Measurements from ENCODE around the gene ZBTB17. TPM values are rescaled to one million over a fixed set of nuclear protein-coding genes. Genes with fewer than 3 reads are reported as not detected.
A peak's percentile ranks its signal among the peaks of the same experiment; 100 is the strongest.

The ZBTB17 gene
- total RNA-seq, 2 donors from 2014 or later, result 14.8 to 27.5 TPM

DNA sequence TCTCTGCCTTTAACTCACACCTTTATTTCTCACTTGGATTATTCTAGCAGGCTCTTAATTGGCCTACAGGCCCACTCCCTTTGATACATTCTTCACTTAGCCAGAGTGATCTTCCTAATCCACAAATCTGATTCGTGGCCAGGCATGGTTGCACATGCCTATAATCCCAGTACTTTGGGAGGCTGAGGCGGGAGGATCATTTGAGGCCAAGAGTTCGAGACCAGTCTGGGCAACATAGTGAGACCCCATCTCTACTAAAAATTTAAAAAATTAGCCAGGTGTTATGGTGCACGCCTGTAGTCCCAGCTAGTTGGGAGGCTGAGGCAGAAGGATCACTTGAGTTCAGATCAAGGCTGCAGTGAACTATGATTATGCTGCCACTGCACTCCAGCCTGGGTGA lies 2.1 kb downstream of the ZBTB17 start:
- Histone ChIP-seq H3K4me1 (peaks cover 0 to 17% of the 10 kb centered on the region in 2 donors), H3K4me3 (no peak overlapping the region), H3K27ac (no peak overlapping the region), H3K36me3 (peaks cover 14% of the 10 kb centered on the region), H3K9me3 (no peaks in the 10 kb centered on the region), H3K27me3 (no peaks in the 10 kb centered on the region)
- TF ChIP-seq, protein P1, sequence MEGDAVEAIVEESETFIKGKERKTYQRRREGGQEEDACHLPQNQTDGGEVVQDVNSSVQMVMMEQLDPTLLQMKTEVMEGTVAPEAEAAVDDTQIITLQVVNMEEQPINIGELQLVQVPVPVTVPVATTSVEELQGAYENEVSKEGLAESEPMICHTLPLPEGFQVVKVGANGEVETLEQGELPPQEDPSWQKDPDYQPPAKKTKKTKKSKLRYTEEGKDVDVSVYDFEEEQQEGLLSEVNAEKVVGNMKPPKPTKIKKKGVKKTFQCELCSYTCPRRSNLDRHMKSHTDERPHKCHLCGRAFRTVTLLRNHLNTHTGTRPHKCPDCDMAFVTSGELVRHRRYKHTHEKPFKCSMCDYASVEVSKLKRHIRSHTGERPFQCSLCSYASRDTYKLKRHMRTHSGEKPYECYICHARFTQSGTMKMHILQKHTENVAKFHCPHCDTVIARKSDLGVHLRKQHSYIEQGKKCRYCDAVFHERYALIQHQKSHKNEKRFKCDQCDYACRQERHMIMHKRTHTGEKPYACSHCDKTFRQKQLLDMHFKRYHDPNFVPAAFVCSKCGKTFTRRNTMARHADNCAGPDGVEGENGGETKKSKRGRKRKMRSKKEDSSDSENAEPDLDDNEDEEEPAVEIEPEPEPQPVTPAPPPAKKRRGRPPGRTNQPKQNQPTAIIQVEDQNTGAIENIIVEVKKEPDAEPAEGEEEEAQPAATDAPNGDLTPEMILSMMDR (IDR thresholded peaks at IDR 0.05), result no peak
- DNase-seq (ENCODE audit: low spot score), result no peak

DNA sequence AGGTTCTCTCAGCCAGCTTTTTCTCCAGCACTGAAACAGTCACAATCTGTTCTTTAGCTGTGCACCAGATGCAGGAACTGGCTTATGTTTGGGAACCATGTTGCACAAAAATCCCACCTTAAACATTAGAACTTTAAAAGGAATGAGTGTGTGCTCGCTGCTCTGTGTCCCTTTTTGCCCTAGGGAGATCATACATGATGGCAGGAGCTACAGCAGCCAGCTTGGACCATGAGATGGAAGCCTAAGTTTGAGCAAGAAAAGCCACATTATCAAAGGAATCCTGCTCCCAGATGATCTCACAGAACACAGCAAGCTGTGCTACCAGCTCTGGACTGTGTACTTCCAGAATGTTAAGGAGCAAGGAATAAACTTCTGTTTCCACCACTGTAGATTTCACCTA lies 3.5 kb downstream of the ZBTB17 start:
- Histone ChIP-seq H3K4me1 (peaks cover 0 to 17% of the 10 kb centered on the region in 2 donors), H3K4me3 (no peak overlapping the region), H3K36me3 (peaks cover 14% of the 10 kb centered on the region), H3K9me3 (no peaks in the 10 kb centered on the region), H3K27ac (no peak overlapping the region), H3K27me3 (no peaks in the 10 kb centered on the region)
- DNase-seq (ENCODE audit: low spot score), result no peak
- TF ChIP-seq, protein P1 (IDR thresholded peaks at IDR 0.05), result no peak

DNA sequence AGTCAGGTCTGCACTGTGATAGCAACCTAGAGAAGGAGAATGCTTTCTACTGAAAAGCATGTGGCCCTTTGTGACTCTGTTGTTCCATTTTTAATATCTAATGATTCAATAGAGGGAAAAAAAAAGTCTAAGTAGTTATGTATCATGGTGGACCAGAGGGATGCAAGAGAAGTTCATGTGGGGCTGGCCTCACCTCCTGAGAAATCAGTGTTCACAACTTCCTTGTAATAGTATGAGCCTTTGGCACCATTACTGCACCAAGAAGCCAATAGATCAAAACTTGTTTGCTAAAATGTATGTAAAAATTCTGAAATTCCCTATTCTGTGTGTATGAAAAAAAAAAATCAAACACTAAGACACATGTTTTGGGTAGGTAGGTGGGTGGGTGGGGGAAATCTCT lies 5.0 kb downstream of the ZBTB17 start:
- TF ChIP-seq, protein P1 (IDR thresholded peaks at IDR 0.05), result no peak
- H3K4me1 ChIP-seq, result peaks cover 0 to 24% of the 10 kb centered on the region in 2 donors
- no peaks in the 10 kb centered on the region for H3K9me3 ChIP-seq
- H3K4me3 ChIP-seq, result no peak overlapping the region
- H3K27me3 ChIP-seq, result no peaks in the 10 kb centered on the region
- DNase-seq (ENCODE audit: low spot score), result no peak
- peaks cover 14% of the 10 kb centered on the region for H3K36me3 ChIP-seq
- no peak overlapping the region for H3K27ac ChIP-seq

DNA sequence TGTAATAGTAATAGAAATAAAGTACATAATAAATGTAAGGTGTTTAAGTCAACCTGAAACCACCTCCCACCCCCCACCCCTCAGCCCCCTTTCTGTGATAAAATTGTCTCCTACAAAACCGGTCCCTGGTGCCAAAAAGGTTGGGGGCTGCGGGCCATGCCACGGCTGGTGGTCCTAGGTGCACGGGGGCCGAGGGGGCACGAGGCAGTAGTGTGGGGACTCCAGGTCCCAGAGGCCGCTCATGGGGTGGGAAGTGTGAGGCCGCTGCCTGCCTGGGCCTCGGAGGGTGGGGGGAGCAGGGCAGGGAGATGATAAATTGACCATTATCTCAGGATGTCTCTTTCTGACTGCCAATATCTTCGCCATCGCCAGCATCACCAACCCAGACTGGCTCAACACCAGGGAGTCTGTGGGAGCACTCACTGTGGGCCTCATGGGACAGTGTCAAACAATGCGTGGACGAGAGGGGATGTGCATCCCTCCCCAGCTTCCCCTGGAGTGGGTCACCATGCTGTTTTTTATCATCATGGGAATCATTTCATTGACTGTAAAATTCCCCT lies 6.5 kb downstream of the ZBTB17 start:
- Histone ChIP-seq H3K36me3 (peaks cover 14% of the 10 kb centered on the region), H3K27me3 (no peaks in the 10 kb centered on the region), H3K4me3 (no peak overlapping the region), H3K27ac (no peak overlapping the region), H3K4me1 (peaks cover 0 to 26% of the 10 kb centered on the region in 2 donors), H3K9me3 (no peaks in the 10 kb centered on the region)
- TF ChIP-seq, protein P1 (IDR thresholded peaks at IDR 0.05), result no peak
- DNase-seq (ENCODE audit: low spot score), result no peak

DNA sequence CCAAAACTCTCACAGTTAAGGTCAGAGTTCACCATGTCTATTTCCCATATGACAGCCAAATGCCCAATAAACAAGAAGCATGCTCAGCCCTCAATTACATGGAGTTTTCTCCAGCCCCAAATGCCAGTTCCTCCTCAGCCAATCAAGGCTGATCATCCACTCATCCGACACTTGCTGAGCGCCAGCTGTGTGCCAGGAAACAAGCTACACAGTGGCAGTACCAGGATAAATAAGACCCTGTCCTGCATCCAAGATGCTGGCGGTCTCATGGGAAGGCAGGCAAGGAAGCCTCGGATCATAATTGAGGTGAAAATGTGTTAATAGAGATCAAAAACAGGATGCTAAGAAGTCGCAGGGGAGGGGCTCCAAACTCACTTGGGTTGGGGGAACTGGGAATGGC lies 7.7 kb downstream of the ZBTB17 start:
- TF ChIP-seq, protein P1 (IDR thresholded peaks at IDR 0.05), result no peak
- DNase-seq (ENCODE audit: low spot score), result no peak
- Histone ChIP-seq H3K9me3 (no peaks in the 10 kb centered on the region), H3K36me3 (peaks cover 14% of the 10 kb centered on the region), H3K27me3 (no peaks in the 10 kb centered on the region), H3K4me1 (peaks cover 0 to 32% of the 10 kb centered on the region in 2 donors), H3K27ac (no peak overlapping the region), H3K4me3 (no peak overlapping the region)

DNA sequence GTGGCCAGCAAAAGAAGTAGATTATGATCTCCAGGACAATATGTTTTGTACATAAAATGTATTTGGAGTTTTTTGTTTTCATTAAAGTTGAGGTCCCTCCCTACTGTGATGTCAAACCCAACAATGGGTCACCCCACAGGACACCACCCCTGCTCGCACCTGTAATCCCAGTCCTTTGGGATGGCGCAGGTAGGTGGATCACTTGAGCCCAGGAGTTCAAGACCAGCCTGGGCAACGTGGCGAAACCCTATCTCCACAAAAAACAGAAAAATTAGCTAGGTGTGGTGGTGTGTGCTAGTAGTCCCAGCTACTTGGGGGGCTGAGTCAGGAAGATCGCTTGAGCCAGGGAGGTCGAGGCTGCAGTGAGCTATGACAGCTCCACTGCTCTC lies 9.0 kb downstream of the ZBTB17 start:
- Histone ChIP-seq H3K4me1 (peaks cover 0 to 38% of the 10 kb centered on the region in 2 donors), H3K4me3 (no peak overlapping the region), H3K36me3 (peaks cover 6% of the 10 kb centered on the region), H3K27me3 (no peaks in the 10 kb centered on the region), H3K27ac (peak overlapping the region in 1 of 2 donors; percentile 60), H3K9me3 (no peaks in the 10 kb centered on the region)
- TF ChIP-seq, protein P1 (IDR thresholded peaks at IDR 0.05), result no peak
- DNase-seq (ENCODE audit: low spot score), result no peak

All from right atrium auricular region (tissue), 2 donors.